Activated CD4-positive, alpha-beta T cell treated with anti-CD3 and anti-CD28 coated beads, Interleukin-2, amount 50 U/mL, for 4 hours (primary cell): Measurements from ENCODE around the gene LMO4.

Experiments
- DNase-seq, 2 experiments: peaks; one replicate each; pipeline ENCODE4 v3.0.0-alpha.2; 2020

The LMO4 gene

GRCh38 chr1:87362063-87362833, 33.6 kb downstream of the LMO4 start:
- DNase-seq, result no peak

GRCh38 chr1:87362834-87363426, 34.2 kb downstream of the LMO4 start:
- no peak for DNase-seq

- DNase-seq, result no peak
Observed at GRCh38 chr1:87367549-87367948, 38.9 kb downstream of the LMO4 start.

DNA sequence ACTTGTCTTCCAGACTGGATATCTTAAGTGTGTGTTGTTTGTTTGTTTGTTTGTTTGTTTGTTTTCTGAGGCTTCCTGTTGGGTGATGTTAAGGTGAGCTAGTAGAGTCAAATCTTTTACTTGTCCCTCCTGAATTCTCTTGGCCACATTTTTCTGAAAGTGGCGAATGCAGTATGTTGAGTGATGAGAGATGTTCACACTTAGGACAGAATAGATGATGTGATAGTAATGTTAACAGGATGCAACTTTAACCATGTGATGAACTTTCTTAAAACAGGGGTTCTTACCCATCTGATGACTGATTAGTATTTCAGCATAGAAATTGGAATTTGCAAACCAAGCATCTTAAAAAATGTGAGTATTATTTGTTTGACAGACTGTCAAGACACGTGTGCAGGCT, 40.2 kb downstream of the LMO4 start:
- DNase-seq, result no peak

GRCh38 chr1:87369736-87370478, 41.2 kb downstream of the LMO4 start:
- DNase-seq, result no peak

DNA sequence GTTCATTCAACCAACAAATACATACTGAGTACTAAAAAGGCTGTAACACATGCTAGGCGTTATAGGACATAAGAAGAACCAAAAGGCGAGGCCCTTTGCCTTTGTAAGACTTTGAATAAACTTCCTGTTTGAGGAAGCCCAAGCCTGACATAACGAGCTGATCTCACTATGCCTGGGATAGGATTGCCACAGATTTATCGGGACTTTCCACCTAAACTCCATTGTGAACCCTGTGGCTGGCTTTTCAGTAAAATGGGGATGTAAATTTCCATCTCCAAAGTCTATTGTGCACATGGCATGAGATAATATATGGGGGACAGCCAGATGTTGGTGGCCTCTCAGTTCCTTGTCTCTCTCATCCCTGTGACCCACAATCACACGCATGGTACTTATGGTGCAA, 41.9 kb downstream of the LMO4 start:
- no peak for DNase-seq

GRCh38 chr1:87379306-87379705, 50.6 kb downstream of the LMO4 start:
- DNase-seq, result no peak

GRCh38 chr1:87386217-87386790, 57.6 kb downstream of the LMO4 start:
- no peak for DNase-seq

GRCh38 chr1:87388411-87388810, 59.7 kb downstream of the LMO4 start:
- DNase-seq, result no peak

DNA sequence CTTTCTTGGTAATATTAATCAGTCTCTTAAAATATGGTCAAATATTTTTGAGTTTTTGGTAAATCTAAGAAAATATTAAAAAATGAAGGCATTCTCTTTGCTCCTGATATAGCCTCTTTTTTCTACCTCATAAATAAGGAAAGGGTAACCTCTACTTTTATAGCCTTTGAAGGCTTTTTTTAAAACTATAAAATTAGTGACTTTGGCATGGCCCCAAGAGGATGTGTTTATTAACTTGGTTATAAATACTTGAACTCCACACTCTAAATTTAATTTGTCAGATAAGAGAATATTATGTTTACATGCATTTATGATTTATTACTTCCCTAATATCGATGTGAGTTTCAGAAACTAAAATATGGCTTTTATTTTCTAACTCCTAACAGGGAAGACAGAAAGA, 60.3 kb downstream of the LMO4 start:
- no peak for DNase-seq

DNA sequence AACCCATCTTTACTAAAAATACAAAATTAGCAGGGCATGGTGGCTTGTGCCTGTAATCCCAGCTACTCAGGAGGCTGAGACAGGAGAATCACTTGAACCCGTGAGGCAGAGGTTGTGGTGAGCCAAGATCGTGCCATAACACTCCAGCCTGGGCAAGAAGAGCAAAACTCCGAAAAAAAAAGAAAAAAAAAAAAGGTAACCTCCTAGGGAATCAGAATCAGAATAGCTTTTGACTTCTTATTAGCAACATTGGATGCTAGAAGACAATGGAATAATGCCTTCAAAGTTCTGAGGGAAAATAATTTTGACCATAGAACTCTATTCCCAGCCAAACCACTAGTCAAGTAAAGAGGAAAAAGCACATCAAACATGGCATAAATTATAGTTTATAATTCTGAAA, 60.9 kb downstream of the LMO4 start:
- DNase-seq, result no peak

DNA sequence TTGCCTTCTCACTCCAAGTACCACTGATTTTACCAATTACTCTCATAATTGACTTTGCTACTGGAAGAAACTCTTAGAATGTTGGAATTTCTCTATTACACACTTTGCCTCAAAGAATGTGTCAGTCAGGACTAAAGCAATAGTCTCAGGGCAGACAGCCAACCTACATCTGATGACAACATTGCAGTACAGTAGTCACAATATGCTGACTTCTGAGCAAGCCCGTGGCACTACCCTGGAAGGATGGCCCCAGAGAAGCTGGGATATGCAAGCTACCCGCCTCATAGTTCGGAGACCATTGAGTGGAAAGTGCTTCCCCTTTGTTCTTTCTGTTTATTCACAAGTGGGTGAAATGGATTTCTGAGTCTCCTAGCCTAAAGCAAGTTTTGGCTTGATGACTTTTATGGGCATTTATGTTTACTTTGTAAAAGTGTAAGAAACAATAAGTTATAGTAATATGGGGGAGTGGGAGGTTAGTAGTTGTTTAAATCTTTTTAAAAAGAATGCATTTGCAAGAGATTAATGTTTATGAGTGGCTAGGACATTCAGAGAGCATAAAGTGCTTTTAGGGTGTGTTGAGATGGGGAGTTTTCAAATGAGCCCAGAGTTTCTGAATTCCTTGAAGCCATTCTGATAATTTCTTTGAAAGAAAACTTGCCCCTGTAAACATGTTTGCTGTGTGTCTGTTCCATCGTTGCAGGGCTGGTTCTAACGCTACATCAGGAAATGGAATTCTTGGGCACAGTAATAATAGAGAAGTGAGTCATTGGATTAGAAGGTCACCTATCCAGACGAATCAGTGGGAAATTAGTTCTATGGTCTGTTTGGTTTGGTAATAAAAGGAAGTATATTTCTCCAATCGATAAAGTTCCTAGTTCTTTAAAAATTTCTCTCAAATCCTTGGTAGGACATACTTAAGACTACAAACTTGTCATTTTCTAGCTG, 63.8 kb downstream of the LMO4 start:
- no peak for DNase-seq

GRCh38 chr1:87393445-87394085, 64.9 kb downstream of the LMO4 start:
- no peak for DNase-seq

GRCh38 chr1:87394513-87394912, 65.8 kb downstream of the LMO4 start:
- no peak for DNase-seq

GRCh38 chr1:87394982-87395381, 66.3 kb downstream of the LMO4 start:
- no peak for DNase-seq
